GM12878 (cell line): Measurements from ENCODE around the gene CTDSP1. TPM values are rescaled to one million over a fixed set of nuclear protein-coding genes. Genes with fewer than 3 reads are reported as not detected.

ENCODE experiments used
- ATAC-seq: fragments of 200-7000 bp; cut with Tn5 transposase; 3 replicates; pipeline ENCODE4 v1.9.1; 2020; ENCODE audit warnings: mild to moderate bottlenecking, moderate library complexity
- BruUV-seq: library from RNA; stranded (reverse); fragments of 400-500 nt; replicated peaks from 2 replicates; lab custom pipeline; 2021; lab: Mats Ljungman, UMichigan
- CTCF ChIA-PET: fragments of 300-600 bp; sonication (Branson Sonifier 250); formaldehyde crosslinking; extraction: SDS; loops from one replicate; lab custom pipeline; 2021; ENCODE audit warnings: inconsistent platforms; lab: Yijun Ruan, JAX
- POLR2A ChIA-PET: fragments of 350-600 bp; formaldehyde crosslinking; extraction: SDS; loops from one replicate; lab custom pipeline; 2021; ENCODE audit warnings: inconsistent platforms; lab: Charles Lee
- RAD21 ChIA-PET: fragments of 300-600 bp; sonication (Branson Sonifier 250); formaldehyde crosslinking; loops from one replicate; lab custom pipeline; 2023; ENCODE audit warnings: antibody characterized with exemption; ENCODE audit not compliant: unreplicated experiment; lab: Charles Lee
- SMC1A ChIA-PET: fragments of 300-600 bp; sonication (Branson Sonifier 250); formaldehyde crosslinking; loops from one replicate; lab custom pipeline; 2023; ENCODE audit not compliant: unreplicated experiment, uncharacterized antibody; lab: Charles Lee
- DNase-seq: peaks from one replicate; pipeline ENCODE4 v3.0.0-alpha.2; 2011; ENCODE audit warnings: low read depth, low spot score
- FAIRE-seq: peaks from 3 replicates; lab custom pipeline; 2011; peaks lifted over from hg19 to GRCh38; lab: Jason Lieb, UNC
- H2AFZ ChIP-seq: 2 replicates; pipeline ENCODE4 v1.6.0; 2011; ENCODE audit warnings: low read depth, low read length, control low read depth; ENCODE audit not compliant: control insufficient read depth
- H3K27ac ChIP-seq: 2 replicates; pipeline ENCODE4 v1.5.1; 2011; ENCODE audit warnings: control low read depth; ENCODE audit not compliant: control insufficient read depth, insufficient read depth
- H3K27me3 ChIP-seq, 2 experiments: replicated peaks in 1 of 2; 2 replicates each; pipeline versions ENCODE4 v1.6.0 to v1.6.1; 2011; ENCODE audit warnings: low read length in 1 of 2; ENCODE audit not compliant: control insufficient read depth in 2 of 2, insufficient read depth in 2 of 2
- H3K36me3 ChIP-seq, 2 experiments: 2 replicates each; pipeline ENCODE4 v1.5.1; 2011; ENCODE audit warnings: low read length in 1 of 2; ENCODE audit not compliant: control insufficient read depth in 2 of 2, insufficient read depth in 2 of 2
- H3K4me1 ChIP-seq: 2 replicates; pipeline ENCODE4 v1.6.1; 2011; ENCODE audit warnings: mild to moderate bottlenecking, low read length, moderate library complexity, mixed read lengths; ENCODE audit not compliant: control insufficient read depth, insufficient read depth
- H3K4me2 ChIP-seq: 2 replicates; pipeline ENCODE4 v1.6.0; 2011; ENCODE audit warnings: control low read depth; ENCODE audit not compliant: control insufficient read depth, insufficient read depth
- H3K4me3 ChIP-seq: fragments of 200-600 bp; sonication (generic); 2 replicates; pipeline ENCODE4 v1.5.1; 2016
- H3K79me2 ChIP-seq: 2 replicates; pipeline ENCODE4 v1.6.0; 2011; ENCODE audit warnings: low read length; ENCODE audit not compliant: control insufficient read depth, insufficient read depth
- H3K9ac ChIP-seq: 2 replicates; pipeline ENCODE4 v1.8.0; 2011; ENCODE audit warnings: low read length, control low read depth, mixed read lengths; ENCODE audit not compliant: control insufficient read depth, insufficient read depth
- H3K9me3 ChIP-seq: replicated peaks from 3 replicates; pipeline ENCODE4 v1.5.1; 2011; ENCODE audit warnings: mild to moderate bottlenecking, low read length; ENCODE audit not compliant: control insufficient read depth, insufficient read depth
- H4K20me1 ChIP-seq: 2 replicates; pipeline ENCODE4 v1.6.0; 2011; ENCODE audit not compliant: control insufficient read depth, insufficient read depth
- BHLHE40 ChIP-seq, 2 experiments: fragments of 450-650 bp in 1 of 2; IDR thresholded peaks; 2 replicates each; pipeline ENCODE4 v1.6.1; 2011 to 2017; ENCODE audit warnings: low read depth in 2 of 2, borderline replicate concordance in 1 of 2, improper control_type of control experiment in 1 of 2, low read length in 1 of 2, mild to moderate bottlenecking in 1 of 2
- RAD51 ChIP-seq: fragments of 450-650 bp; IDR thresholded peaks from 2 replicates; pipeline ENCODE4 v1.6.1; 2016; ENCODE audit warnings: moderate library complexity, mild to moderate bottlenecking, inconsistent platforms
- RBBP5 ChIP-seq: fragments of 200-600 bp; sonication (generic); conservative IDR thresholded peaks from 2 replicates; pipeline ENCODE4 v1.6.1; 2016
- RELA ChIP-seq: fragments of 450-650 bp; IDR thresholded peaks from 2 replicates; pipeline ENCODE4 v1.8.0; 2014; ENCODE audit warnings: borderline replicate concordance; ENCODE audit not compliant: partially characterized antibody
- SMAD1 ChIP-seq: fragments of 450-650 bp; IDR thresholded peaks from 2 replicates; pipeline ENCODE4 v1.6.1; 2018; ENCODE audit warnings: mild to moderate bottlenecking, low read depth; ENCODE audit not compliant: partially characterized antibody
- SP1 ChIP-seq: IDR thresholded peaks from one replicate; pipeline ENCODE4 v1.6.1; 2011; ENCODE audit warnings: low read depth, low read length
- TARDBP ChIP-seq: IDR thresholded peaks from 2 replicates; pipeline ENCODE4 v1.6.1; 2016; ENCODE audit warnings: borderline replicate concordance
- ZNF207 ChIP-seq: fragments of 450-650 bp; IDR thresholded peaks from 2 replicates; pipeline ENCODE4 v1.6.1; 2014; ENCODE audit warnings: antibody characterized with exemption, mild to moderate bottlenecking, borderline replicate concordance
- WGBS: methylation state at CpG from one replicate; pipeline ENCODE4 v1.1.6; 2016; ENCODE audit warnings: low lambda C conversion rate; ENCODE audit not compliant: insufficient replicate concordance, insufficient coverage; ENCODE audit errors: missing lambda C conversion rate; 5-methylcytosine and 5-hydroxymethylcytosine counted together
- in situ Hi-C: fragments of 300-500 bp; cut with MboI; formaldehyde crosslinking; loops from 9 replicates; pipeline ENCODE4 v1.14.3; 2018; ENCODE audit warnings: mixed read lengths
- intact Hi-C: fragments of 100-400 bp; cut with micrococcal nuclease; formaldehyde crosslinking; loops from one replicate; pipeline ENCODE4 v1.14.2; 2022; ENCODE audit not compliant: unreplicated experiment
- polyA plus RNA-seq, 11 experiments: library from polyadenylated mRNA; depleted of rRNA in 4 of 11; unstranded in 6 of 11; stranded (reverse) in 5 of 11; fragments of >200 nt; fragmentation: Nextera tagmentation in 4 of 11; fragmentation: Illumina TruSeq in 1 of 11; extraction: Ambion mirVana in 4 of 11; extraction: Trizol in 1 of 11; gene quantifications; 1 replicate in 1 of 11; 2 replicates in 10 of 11; pipeline versions ENCODE4 v1.2.1 to v1.2.3, GENCODE V29; 2011 to 2016; ENCODE audit warnings: inconsistent platforms in 2 of 11, missing spikeins in 2 of 11, low read depth in 1 of 11
- total RNA-seq, 4 experiments: library from RNA; depleted of rRNA in 3 of 4; stranded (reverse); fragments of >200 nt in 3 of 4; fragmentation: Illumina TruSeq in 1 of 4; extraction: Trizol in 1 of 4; gene quantifications; 2 replicates each; pipeline versions ENCODE4 v1.2.1 to v1.2.3, GENCODE V29; 2013 to 2021
- TF ChIP-seq, protein P1 (sequence below), 3 experiments: IDR thresholded peaks in 2 of 3; conservative IDR thresholded peaks in 1 of 3; 2 replicates each; pipeline ENCODE4 v1.5.1; 2011; ENCODE audit warnings: low read depth in 3 of 3, low read length in 3 of 3, mild to moderate bottlenecking in 3 of 3, control low read depth in 2 of 3, moderate library complexity in 2 of 3, inconsistent platforms in 1 of 3, mixed read lengths in 1 of 3; ENCODE audit not compliant: control insufficient read depth in 2 of 3, insufficient read depth in 1 of 3; ENCODE audit errors: extremely low read depth in 1 of 3
- TF ChIP-seq, protein P2 (sequence below): fragments of 450-650 bp; IDR thresholded peaks from 2 replicates; pipeline ENCODE4 v1.6.1; 2016; ENCODE audit warnings: mild to moderate bottlenecking, moderate library complexity, borderline replicate concordance
- TF ChIP-seq, protein P3 (sequence below): fragments of 450-650 bp; IDR thresholded peaks from 2 replicates; pipeline ENCODE4 v1.6.1; 2017; ENCODE audit warnings: mild to moderate bottlenecking, low read depth, inconsistent platforms; ENCODE audit not compliant: poor library complexity, severe bottlenecking

The CTDSP1 gene
- total and polyA plus RNA-seq, 10 of the 15 experiments (the other 5 are each of a cell fraction or from before 2014, with no cell fraction given): 3.0 to 75.9 (median 34.4) TPM

DNA sequence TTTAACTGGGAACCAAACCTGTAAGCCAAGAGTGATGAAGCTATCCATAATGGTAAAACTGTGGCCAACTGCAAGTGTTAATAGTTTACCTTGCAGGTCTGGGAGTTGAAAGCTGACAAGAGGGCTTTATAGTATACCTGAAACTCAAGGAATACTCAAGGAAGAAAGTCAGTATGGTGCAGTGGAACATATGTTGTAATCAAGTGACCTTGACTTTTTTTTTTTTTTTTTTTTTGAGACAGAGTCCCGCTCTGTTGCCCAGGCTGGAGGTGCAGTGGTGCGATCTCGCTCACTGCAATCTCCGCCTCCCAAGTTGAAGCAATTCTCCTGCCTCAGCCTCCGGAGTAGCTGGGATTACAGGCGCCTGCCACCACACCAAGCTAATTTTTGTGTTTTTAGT, 46.9 kb downstream of the CTDSP1 start:
- TF ChIP-seq, protein P1, sequence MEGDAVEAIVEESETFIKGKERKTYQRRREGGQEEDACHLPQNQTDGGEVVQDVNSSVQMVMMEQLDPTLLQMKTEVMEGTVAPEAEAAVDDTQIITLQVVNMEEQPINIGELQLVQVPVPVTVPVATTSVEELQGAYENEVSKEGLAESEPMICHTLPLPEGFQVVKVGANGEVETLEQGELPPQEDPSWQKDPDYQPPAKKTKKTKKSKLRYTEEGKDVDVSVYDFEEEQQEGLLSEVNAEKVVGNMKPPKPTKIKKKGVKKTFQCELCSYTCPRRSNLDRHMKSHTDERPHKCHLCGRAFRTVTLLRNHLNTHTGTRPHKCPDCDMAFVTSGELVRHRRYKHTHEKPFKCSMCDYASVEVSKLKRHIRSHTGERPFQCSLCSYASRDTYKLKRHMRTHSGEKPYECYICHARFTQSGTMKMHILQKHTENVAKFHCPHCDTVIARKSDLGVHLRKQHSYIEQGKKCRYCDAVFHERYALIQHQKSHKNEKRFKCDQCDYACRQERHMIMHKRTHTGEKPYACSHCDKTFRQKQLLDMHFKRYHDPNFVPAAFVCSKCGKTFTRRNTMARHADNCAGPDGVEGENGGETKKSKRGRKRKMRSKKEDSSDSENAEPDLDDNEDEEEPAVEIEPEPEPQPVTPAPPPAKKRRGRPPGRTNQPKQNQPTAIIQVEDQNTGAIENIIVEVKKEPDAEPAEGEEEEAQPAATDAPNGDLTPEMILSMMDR (IDR thresholded peaks at IDR 0.05 in 2 of 3, conservative IDR thresholded peaks at IDR 0.05 in 1 of 3; ENCODE audit: control insufficient read depth in 2 of 3, extremely low read depth in 1 of 3, insufficient read depth in 1 of 3, low read depth in 3 of 3, low read length in 3 of 3): no peak
- TF ChIP-seq SP1: no peak
- no peak for TF ChIP-seq TARDBP
- TF ChIP-seq ZNF207: no peak
- TF ChIP-seq RAD51: no peak
- TF ChIP-seq, protein P2, sequence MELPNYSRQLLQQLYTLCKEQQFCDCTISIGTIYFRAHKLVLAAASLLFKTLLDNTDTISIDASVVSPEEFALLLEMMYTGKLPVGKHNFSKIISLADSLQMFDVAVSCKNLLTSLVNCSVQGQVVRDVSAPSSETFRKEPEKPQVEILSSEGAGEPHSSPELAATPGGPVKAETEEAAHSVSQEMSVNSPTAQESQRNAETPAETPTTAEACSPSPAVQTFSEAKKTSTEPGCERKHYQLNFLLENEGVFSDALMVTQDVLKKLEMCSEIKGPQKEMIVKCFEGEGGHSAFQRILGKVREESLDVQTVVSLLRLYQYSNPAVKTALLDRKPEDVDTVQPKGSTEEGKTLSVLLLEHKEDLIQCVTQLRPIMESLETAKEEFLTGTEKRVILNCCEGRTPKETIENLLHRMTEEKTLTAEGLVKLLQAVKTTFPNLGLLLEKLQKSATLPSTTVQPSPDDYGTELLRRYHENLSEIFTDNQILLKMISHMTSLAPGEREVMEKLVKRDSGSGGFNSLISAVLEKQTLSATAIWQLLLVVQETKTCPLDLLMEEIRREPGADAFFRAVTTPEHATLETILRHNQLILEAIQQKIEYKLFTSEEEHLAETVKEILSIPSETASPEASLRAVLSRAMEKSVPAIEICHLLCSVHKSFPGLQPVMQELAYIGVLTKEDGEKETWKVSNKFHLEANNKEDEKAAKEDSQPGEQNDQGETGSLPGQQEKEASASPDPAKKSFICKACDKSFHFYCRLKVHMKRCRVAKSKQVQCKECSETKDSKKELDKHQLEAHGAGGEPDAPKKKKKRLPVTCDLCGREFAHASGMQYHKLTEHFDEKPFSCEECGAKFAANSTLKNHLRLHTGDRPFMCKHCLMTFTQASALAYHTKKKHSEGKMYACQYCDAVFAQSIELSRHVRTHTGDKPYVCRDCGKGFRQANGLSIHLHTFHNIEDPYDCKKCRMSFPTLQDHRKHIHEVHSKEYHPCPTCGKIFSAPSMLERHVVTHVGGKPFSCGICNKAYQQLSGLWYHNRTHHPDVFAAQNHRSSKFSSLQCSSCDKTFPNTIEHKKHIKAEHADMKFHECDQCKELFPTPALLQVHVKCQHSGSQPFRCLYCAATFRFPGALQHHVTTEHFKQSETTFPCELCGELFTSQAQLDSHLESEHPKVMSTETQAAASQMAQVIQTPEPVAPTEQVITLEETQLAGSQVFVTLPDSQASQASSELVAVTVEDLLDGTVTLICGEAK: no peak
- TF ChIP-seq RELA: no peak
- no peak for TF ChIP-seq BHLHE40 (IDR thresholded peaks at IDR 0.05; ENCODE audit: borderline replicate concordance in 1 of 2, low read depth in 2 of 2, low read length in 1 of 2)
- TF ChIP-seq, protein P3, sequence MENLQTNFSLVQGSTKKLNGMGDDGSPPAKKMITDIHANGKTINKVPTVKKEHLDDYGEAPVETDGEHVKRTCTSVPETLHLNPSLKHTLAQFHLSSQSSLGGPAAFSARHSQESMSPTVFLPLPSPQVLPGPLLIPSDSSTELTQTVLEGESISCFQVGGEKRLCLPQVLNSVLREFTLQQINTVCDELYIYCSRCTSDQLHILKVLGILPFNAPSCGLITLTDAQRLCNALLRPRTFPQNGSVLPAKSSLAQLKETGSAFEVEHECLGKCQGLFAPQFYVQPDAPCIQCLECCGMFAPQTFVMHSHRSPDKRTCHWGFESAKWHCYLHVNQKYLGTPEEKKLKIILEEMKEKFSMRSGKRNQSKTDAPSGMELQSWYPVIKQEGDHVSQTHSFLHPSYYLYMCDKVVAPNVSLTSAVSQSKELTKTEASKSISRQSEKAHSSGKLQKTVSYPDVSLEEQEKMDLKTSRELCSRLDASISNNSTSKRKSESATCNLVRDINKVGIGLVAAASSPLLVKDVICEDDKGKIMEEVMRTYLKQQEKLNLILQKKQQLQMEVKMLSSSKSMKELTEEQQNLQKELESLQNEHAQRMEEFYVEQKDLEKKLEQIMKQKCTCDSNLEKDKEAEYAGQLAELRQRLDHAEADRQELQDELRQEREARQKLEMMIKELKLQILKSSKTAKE: no peak
- TF ChIP-seq RBBP5: no peak
- TF ChIP-seq SMAD1: no peak
- no peaks in the 10 kb centered on the region for H3K79me2 ChIP-seq
- H3K27me3 ChIP-seq: no peaks in the 10 kb centered on the region
- ATAC-seq (no peak), DNase-seq (no peak), FAIRE-seq (no peak)
- CTCF ChIA-PET: no interaction called here
- SMC1A ChIA-PET: no interaction called here
- in situ Hi-C loops: no loop called here
- H3K4me3 ChIP-seq: no peak overlapping the region
- H3K4me1 ChIP-seq: no peaks in the 10 kb centered on the region
- RAD21 ChIA-PET: no interaction called here
- H3K9ac ChIP-seq: no peak overlapping the region
- no peaks in the 10 kb centered on the region for H3K9me3 ChIP-seq
- peaks cover 1 to 4% of the 10 kb centered on the region in 2 experiments; a peak in 3 of 4 replicates for H3K36me3 ChIP-seq
- intact Hi-C loops: no loop called here
- H3K27ac ChIP-seq: no peak overlapping the region
- no peaks in the 10 kb centered on the region for H4K20me1 ChIP-seq
- POLR2A ChIA-PET: no interaction called here
- WGBS: 100% methylated on average over 3 of the region's 6 CpGs
- no peak overlapping the region for H2AFZ ChIP-seq
- BruUV-seq: no TSS peak
- H3K4me2 ChIP-seq: no peak overlapping the region
